Activated naive CD4-positive, alpha-beta T cell treated with anti-CD3 and anti-CD28 coated beads, Interleukin-2, amount 50 U/mL, for 16 hours (primary cell): ENCODE measurements around the gene KCNAB2.

Experiments
- DNase-seq: peaks from one replicate; pipeline ENCODE4 v3.0.0-alpha.2; 2020

Gene KCNAB2

DNA sequence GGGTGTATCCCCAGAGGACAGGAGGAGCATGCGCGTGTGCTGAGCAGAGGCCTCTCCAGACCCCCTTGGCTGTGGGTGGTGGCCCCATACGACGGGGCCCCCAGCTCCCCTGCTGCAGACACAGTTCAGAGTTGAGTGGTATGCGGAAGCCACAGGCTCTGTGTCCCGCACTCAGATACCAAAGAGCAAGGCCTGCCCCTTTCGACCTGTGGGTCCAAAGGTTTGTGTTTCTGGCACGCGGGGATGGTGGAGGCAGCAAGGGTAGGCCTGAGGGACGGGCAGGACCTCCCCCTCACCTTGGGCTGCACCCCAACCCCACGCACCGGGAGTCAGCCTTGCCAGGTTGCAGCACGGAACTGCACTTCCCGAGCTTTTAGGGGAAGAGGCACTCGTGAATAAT is at the start of gene KCNAB2:
Gene KCNAB2 (plus strand): TSS at position 328 of the 400 bp plus-strand sequence. CDS start 5,649 bp downstream, outside the sequence.
- DNase-seq, result no peak

DNA sequence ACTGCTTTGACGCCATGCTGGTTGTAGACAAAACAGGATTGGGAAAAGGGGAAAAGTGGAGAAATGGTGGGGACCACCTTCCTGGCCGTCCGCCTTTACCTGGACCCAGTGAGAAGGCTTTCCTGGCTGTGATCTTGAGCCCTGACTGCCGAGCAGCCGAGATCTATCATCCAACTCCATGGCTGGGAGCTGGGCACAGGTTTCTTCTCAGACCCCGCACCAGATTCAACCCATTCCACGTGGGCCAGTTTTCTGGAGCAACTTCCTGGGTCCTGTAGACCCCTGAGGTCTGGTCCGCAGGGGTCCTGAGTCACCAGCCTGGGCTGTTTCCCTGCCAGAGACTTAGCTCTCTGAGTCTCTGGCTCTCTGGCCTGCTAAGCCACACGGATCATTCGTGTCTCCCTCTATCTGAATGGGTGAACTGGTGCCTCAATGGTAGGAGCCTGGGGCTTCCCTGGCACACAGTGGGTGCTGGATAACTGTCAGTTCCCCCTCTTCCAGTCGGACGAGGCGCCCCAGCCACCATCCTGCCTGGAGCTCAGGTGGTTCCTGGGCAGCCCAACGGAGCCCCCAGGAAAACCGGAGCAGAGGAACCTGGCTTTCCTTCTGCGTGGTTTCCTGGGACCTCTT is 48.9 kb upstream of the KCNAB2 start:
- DNase-seq, result no peak

DNA sequence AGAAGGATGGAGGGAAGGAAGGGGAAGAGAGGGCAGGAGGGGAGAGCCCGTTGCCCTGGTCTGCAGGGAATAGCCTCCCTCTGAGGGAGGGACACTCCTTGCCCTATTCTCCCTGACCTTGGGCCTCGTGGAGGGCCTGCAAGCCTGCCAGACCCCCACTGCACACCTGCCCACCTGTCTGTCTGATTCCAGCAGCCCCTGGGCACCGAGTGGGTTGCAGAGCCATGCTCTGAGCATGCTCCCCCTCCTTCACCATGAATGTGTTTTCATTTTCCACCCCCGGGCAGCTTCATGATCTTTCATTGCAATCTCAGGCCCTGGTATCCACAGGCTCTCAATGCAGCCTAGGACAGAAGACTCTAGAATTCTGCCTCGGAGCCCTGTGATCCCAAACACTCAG is 48.4 kb upstream of the KCNAB2 start:
- no peak for DNase-seq

DNA sequence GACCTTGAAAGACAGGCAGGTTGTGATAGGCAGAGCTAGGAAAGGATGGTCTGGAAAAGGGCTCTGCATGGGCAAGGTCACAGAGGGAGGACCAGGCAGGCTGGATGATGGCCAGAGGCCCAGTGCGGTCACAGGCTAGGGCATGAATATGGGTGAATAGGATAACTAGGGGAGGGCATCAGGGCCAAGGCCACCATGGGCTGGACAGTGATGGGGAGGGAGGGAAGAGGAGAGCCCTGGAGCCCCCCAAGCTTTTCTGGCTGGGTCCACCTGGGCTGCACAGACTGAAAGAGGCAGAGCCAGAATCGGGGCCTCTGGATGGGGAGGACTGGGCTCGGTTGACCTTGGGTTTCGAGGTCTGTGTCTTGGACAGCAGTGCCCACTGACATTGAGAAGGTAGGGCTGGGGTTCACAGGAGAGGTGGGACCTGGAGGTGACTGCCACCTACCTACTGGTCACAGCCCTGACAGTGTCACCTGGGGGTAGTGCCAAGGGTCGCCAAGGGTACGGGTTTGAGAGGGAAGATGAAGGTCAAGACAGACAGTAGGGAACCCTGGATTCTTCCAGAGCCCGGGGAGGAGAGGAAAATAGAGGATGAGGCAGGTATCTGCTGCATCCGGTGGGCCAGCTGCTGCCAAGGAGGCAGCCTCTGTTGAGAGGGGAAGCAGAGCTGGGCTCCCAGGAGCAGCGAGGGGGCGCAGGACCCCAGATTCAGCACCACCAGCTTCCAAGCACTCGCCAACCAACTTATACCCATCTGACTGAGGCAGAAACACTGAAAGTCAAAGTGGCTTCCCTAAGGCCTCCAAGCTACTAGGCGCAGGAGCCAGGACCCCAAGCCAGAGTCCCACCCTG is 47.4 kb upstream of the KCNAB2 start:
- DNase-seq, result no peak

DNA sequence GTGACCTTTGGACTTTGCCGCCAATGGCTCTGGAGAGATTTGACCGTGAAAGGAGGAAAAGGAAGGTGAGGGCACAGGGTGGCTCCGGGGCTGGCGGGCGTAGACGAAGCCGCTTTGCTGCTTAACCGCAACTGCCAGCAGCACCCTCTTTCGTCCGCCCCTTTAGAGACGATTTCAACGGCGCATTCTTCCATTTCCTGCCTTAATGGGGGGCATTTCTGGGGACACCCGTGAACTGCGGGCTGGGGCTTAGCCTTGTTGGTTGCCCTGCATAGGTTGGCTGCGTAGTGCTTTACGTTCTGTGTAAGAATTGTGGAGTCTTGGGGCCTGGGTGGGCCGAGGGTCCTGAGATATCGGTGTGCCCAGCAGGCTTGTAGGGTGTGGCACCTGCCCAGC is 46.8 kb upstream of the KCNAB2 start:
- no peak for DNase-seq

DNA sequence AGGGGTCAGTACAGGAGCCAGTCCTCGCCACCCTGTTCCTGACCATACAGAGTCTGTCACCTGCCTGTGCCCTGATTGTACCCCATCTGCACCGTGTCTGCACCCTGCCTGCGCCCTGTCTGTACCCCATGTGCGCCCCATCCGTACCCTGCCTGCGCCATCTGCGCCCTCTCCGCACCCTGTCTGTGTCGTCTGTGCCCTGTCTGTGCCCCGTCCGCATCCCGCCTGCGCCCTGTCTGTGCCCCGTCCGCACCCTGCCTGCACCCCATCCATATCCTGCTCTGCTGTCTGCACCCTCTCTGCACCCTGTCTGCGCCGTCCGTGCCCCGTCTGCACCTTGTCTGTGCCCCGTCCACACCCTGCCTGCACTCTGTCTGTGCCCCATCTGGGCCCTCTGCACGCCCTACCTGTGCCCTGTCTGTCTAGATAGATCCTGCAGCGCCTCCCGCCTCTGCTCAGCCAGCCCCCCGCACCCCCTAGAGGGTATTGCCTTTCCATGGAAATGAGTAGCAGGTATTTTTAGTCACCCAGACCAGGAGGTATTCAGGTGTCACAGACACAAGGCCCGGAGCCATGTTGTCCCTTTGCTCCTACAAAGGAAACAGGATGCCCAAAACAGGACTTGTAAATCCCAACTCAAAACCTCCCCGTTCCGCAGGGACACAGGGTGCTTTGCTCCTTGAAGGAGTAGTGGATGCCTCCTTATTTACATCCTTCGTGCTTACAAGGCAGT is 45.8 kb upstream of the KCNAB2 start:
- DNase-seq, result no peak

DNA sequence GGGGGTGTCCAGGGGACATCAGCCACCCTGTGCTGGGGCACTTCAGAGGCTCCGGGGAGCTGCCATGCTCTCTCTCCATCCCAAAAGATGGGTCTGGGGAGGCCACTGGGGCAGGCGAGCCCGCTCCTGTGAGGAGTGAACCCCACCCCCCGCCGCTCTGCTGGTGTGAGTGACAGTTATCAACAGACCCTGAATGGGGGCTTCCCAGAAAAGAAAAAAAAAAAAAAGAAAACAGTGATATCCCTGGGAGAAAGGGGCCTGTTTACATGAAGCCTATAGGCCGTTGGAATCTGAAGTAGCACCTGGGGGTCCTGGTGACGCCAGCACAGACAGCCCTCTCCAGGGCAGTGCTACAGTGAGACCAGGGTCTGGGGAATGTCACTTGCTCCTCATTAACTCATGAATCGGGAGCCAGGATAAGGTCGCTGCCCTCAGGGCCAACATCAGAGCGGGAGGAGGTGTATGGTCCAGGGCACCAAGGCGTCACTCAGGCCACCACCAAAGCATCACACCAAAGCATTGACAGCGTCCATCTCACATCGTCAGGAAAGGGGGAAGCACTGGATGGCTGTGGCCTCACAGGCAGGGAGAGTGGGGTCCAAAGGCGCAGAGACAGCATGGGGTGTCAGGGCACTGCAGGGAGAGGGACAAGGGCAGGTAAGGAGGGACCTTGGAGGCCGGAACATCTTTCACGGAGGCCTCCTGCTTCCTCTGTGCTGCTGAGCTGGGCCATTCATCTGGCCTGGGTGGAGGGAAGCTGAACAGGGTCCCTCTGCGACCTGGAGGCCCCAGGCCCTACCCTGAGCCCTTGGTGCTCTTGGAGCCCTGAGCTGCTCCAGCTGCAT is 45.0 kb upstream of the KCNAB2 start:
- no peak for DNase-seq

DNA sequence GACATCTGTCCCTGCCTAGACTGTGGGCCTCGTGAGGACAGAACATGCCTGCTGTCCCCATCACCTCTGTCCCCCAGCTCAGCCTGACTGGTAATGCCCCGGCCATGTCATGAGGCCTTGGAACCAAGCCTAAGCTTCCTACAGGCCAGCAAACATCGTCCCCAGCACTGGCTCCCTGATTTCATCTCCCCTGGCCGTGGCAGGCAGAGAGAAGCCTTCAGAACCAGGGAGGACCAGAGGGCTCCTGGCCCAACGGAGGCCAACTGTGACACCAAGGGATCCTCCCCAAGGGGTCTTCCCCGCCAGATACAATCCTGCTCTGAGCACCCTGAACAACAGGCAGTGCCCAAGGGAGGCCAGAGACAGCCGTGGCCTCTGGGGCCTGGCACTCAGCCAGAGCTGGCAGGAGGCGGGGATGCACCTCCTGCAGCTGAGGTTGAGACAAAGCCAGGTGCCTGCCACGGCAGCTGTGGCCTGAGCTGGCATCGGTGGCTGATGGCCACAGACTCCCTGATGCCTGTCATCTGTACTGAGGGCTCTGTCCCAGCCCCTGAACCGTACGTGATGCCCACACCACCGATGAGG is 43.6 kb upstream of the KCNAB2 start:
- no peak for DNase-seq

DNA sequence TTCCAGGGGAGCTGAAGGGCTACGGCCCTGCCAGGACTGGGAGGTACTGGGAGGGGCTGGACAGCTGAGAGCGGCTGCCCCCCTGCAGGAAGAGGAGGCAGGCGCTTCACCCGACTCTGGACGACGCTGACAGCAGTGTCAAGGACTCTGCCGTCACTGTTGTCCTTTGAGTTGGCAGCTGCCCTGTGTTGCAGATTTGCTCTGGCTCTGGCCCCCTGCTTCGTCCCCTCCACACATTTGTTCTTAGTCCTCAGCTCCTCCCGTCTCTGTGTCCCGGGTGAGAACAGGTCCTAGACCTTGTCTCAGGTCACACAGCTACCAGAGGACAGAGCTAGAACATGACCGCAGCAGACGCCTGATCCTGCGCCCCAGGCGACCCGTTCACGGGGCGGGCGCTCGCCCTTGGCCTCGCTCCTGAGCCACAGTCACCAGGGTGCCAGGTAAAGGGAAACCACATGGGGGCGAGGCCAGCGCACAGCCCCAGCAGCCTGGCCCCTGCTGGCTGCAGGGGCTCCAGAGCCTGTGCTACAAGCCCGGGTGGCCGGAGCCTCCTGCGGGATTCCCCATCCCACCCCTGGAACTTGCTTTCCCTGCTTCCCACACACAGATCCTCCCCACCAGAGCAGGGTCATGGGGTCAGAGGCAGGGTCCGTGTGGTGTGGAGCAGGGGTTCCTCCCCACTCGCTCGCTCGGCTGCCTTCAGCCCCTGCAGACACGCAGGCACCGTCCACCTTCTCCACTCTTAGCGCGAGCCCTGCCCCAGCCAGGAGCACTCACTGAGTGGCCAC is 42.8 kb upstream of the KCNAB2 start:
- no peak for DNase-seq

DNA sequence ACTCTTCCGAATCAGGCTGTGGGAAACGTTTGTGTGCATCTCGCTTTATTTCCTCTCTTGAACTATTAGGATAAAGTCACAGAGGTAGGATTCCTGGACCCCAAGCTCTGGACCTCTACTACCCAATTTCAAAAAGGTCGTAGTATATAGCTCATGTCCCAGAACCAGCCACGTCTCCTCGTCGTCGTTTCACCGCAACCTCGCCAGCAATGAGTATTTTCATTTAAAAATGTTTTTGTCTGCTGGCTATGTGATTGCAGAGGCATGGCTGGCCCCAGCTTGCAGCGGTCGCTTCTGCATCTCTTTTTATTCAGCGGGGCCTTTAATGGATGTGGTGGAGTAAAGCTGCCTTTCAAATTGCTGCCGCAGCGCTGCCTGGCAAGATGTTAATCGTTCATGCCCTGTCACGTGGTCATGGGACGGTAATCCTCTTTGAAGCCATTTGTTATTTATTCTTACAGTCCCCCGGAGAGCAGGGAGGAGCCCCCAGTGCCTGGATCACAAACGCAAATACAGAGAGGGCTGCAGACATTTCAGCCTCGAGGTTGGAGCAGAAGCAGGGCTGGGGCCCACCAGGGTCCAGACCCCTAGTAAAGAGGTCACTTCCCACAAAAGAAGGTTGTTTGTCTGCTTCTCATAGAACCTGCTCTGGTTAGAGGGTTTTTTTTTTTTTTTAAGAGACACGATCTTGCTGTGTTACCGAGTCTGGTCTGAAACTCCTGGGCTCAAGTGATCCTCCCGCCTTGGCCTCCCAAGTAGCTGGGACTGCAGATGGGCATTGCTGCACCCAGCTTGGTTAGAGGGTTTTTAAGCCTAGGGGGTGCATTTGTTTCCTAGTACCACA is 41.9 kb upstream of the KCNAB2 start:
- DNase-seq, result no peak

DNA sequence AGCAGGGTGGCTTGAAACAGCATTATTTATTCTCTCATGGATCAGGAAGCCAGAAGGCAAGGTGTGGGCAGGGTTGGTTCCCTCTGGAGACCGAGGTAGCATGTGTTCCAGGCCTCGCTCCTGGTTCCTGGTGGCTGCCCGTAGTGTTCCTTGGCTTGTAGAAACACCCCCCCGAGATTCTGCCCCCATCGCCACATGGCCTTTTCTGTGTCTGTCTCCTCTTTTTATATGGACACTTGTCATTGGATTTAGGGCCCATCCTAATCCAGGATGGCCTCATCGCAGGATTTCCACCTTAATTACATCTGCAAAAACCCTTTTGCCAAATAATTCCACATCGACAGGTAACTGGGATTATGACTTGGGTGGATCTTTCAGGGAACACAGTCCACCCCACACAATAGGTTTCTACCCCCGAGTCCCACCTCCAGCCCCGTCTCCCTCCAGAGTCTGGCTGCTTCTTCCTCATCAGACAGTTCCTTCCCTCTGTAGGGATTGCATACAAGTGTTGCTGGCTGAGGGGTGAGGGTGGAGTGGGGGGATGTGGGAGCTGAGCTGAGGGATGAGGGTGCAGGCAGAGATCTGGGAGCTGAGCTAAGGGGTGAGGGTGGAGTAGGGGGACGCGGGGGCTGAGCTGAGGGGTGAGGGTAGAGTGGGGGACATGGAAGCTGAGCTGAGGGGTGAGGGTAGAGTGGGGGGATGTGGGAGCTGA is 41.1 kb upstream of the KCNAB2 start:
- DNase-seq, result no peak

DNA sequence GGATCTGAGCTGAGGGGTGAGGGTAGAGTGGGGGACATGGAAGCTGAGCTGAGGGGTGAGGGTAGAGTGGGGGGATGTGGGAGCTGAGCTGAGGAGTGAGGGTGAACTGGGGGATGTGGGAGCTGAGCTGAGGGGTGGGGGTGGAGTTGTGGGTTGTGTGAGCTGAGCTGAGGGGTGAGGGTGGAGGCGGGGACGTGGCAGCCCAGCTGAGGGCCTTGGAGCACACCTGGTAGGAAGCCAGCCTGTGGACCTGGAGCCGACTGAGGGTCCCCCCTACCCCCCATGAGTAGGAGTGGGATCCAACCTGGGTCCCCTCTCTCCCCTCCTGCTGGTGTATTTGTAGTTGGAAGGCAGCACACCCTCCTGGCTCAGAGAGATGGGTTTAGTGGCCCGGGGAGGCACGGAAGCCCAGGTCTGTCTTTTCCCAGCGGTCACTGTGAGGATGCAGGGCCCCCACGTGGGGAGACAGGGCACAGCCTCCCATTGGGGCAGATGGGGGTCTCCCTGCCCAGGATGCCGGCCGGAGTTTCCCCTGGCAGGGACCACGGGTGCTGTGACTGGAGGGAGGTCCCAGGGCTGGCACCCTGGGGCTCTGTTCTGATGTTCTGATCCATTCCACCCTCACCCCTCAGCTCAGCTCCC is 40.3 kb upstream of the KCNAB2 start:
- no peak for DNase-seq

DNA sequence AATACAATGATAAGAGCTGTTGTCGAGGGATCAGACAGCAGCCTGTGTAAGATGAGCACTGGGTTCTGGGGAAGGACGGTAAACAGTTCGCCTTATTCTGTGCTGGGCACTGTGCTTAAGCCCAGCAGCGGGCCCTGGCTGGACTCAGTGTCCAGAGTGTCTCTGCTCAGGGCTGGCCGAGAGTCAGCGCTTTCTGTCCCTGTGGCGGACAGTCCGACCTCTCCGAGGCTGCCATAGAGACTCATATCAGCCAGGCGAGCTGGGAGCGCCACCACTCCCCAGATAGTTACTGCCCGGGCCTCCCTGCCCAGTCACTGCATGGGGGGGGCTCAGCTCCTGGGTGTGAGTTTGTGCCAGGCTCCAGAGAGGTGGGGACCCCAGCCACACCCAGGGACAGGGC is 38.8 kb upstream of the KCNAB2 start:
- no peak for DNase-seq

DNA sequence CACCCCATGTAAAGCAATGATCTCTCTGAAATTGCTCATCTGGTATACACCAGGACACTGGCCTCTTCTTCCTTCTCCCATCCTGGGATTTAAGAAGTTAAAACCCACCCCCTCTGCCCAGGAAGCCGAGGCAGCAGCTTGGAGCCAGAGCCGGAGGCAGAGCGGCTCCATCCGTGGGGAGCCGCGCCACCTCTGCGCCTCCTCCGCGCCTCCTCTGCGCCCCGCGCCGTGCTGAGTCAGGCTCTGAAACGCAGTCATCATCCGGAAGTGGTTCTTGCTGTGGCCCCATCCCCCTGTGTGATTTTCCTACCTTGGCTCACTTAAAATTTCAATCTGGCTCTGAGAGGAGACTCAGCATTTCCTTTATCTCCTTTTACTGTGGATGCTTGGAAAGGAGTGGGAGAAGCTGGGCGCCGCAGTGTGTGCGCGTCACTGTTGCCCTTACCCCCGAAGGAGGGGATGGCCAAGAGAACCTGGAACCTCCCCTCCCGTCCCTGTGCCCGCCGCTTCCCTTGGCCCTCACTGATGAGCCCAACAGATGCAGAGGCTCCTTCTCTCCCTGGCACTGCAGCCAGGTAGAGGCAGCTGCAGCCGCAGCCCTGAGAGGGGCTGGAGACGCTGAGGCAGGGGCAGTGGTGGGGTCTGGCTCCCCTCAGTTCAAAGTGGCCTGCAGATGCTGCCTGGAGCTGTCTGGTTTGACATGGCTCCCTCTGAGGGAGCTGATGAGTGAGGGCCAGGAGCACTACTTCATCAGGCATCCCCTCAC is 38.2 kb upstream of the KCNAB2 start:
- no peak for DNase-seq

DNA sequence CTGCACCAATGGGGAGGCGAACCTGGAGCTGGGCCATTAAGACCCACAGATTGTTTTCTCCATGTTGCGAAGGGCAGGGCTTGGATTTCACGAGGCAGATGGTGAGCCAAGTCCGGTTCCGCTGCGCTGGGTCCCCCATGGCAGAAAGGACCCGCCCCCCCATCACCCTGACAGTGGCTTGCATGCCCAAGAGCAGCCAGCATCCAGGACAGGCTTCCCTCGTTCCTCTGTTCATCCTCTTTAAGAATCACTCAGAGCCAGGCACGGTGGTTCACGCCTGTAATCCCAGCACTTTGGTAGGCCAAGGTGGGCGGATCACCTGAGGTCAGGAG is 37.6 kb upstream of the KCNAB2 start:
- no peak for DNase-seq

DNA sequence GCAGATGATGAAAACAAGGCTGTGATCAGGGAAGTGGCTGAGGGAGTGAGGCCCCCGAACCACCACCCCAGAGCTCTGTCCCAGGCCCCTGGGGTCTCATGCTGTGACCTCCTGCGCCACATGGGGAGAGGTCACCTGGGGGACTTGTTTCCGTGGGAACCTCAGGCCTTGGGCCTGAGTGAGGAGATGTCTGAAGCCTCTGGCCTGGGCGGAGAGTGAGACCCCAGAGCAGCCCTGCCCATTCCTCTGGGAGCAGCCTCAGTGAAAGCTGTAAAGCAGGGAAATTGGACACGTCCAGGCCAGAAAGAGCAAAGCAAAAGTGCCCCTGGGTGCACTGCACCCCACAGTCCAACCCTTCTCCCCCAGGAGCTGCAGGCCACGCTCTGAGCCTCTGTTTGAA is 37.0 kb upstream of the KCNAB2 start:
- no peak for DNase-seq

DNA sequence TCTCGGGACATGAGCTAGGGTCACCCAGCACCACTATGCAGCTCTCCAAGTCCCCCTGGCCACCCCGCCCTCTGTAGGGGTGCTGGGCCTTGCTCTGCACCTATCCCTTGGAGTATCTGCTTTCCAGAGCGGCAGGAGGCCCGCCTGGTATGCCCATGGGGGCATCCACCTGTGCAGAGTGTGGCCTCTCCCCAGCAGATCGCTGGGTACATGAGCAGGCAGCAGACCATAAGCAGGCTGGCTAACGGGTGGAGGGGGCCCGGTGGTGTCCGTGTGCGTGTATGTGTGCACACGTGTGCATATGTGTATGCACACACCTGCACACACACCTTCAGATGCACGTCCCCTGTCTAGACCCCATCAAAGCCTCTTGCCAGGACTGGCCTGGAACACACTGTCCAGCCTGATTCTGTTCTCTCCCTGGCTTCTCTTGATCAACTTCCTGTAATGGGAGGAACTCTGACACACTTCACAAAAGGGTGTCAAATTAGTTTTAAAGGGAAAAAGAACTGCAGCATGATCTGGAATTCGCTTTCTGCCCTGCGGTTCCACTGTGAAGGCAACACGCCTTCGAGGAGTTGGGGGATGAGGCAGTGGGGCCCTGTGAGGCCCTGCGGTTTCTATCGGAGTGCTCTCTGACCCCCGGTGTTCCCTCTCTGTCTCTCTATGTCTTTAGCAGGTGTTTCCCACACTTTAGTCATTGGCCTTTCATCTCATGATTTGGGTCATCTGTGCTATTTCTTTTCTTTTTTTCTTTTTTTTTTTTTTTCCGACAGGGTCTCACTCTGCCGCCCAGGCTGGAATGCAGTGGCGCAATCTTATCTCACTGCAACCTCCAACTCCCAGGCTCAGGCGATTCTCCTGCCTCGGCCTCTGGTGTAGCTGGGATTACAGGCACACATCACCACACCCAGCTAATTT is 36.3 kb upstream of the KCNAB2 start:
- no peak for DNase-seq

DNA sequence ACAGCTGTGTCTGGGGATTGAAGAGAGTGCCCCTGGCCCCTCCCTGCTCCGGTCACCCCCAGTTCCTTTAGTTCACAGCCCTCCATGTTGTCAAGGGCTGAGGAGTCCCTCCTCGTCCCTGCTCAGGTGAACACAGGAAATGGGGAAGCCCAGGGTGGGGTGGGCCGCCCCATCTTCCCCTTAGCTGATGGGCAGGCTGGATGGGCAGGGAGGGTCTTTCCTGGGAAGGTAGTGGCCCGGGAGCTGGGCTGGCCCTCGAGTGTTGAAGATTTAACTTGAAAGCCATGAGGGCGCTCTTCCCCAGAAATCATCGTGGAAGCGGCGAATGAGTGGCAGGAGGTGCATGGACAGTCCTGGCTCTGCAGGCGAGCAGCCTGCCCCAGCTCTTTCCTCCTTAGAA is 35.1 kb upstream of the KCNAB2 start:
- no peak for DNase-seq
